GM19351 (cell line): ENCODE results near the gene ARHGAP18.
A peak's percentile ranks its signal among the peaks of the same experiment; 100 is the strongest.

Source experiments
- ATAC-seq: cut with Tn5 transposase; IDR thresholded peaks from one replicate; pipeline ENCODE4 v1.9.1; 2021; ENCODE audit warnings: mild to moderate bottlenecking, moderate library complexity; ENCODE audit not compliant: unreplicated experiment

Gene ARHGAP18

GRCh38 chr6:129623008-129623732, 86.8 kb downstream of the ARHGAP18 start:
- no peak for ATAC-seq

- peak; percentile 36 for ATAC-seq
Observed at GRCh38 chr6:129621252-129621651, 88.7 kb downstream of the ARHGAP18 start.

- no peak for ATAC-seq
Observed at GRCh38 chr6:129620234-129620610, 89.8 kb downstream of the ARHGAP18 start.

GRCh38 chr6:129619579-129620233, 90.3 kb downstream of the ARHGAP18 start:
- ATAC-seq: no peak

- no peak for ATAC-seq
Observed at GRCh38 chr6:129617986-129618385, 92.0 kb downstream of the ARHGAP18 start.

GRCh38 chr6:129615496-129615895, 94.5 kb downstream of the ARHGAP18 start:
- ATAC-seq: no peak

GRCh38 chr6:129615020-129615419, 95.0 kb downstream of the ARHGAP18 start:
- no peak for ATAC-seq

- ATAC-seq: no peak
Observed at GRCh38 chr6:129614464-129614863, 95.5 kb downstream of the ARHGAP18 start.

GRCh38 chr6:129612440-129612839, 97.5 kb downstream of the ARHGAP18 start:
- no peak for ATAC-seq

GRCh38 chr6:129609635-129610034, 100.3 kb downstream of the ARHGAP18 start:
- ATAC-seq: no peak

GRCh38 chr6:129608886-129609537, 101.0 kb downstream of the ARHGAP18 start:
- no peak for ATAC-seq

GRCh38 chr6:129607581-129608186, 102.3 kb downstream of the ARHGAP18 start:
- no peak for ATAC-seq

- no peak for ATAC-seq
Observed at GRCh38 chr6:129606664-129607063, 103.3 kb downstream of the ARHGAP18 start.

GRCh38 chr6:129605967-129606366, 104.0 kb downstream of the ARHGAP18 start:
- ATAC-seq: no peak

GRCh38 chr6:129605095-129605494, 104.9 kb downstream of the ARHGAP18 start:
- no peak for ATAC-seq

GRCh38 chr6:129604321-129604720, 105.7 kb downstream of the ARHGAP18 start:
- no peak for ATAC-seq

- ATAC-seq: no peak
Observed at GRCh38 chr6:129603741-129604140, 106.2 kb downstream of the ARHGAP18 start.

- no peak for ATAC-seq
Observed at GRCh38 chr6:129601323-129601722, 108.7 kb downstream of the ARHGAP18 start.

GRCh38 chr6:129599467-129599866, 110.5 kb downstream of the ARHGAP18 start:
- no peak for ATAC-seq

GRCh38 chr6:129598244-129599187, 111.5 kb downstream of the ARHGAP18 start:
- peak; percentile 65 for ATAC-seq
